ENCODE measurements around the gene TPTE.
A peak's percentile ranks its signal among the peaks of the same experiment; 100 is the strongest.
"Not testable (repeated sequence)": the region's sequence is repeated elsewhere in the genome, so short reads cannot be mapped to it uniquely, and the experiment has no call there.

The TPTE gene

DNA sequence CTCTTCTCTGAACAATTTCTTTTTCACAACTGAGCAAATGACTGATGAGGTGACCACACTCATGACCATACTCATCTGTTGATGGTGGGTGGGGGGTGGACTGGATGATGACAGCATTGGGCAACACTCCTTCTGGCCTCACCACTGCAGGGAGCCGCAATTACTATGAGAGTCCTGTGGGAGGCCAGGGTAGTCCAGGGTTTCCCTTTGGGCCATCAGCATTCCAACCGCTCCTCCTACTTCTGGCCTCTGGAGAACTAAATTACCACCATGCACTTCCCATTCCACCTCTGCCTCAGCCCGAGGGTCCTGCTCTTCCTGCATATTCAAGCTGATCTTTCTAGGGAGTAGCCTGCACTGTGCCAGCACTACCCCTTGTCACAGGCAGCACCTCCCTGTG, 94.7 kb downstream of the TPTE start:
- DNase-seq: peak in 2 of 10 donors; percentile 53 to 72
- intact Hi-C loops (cut with DNase I): not testable (repeated sequence)

DNA sequence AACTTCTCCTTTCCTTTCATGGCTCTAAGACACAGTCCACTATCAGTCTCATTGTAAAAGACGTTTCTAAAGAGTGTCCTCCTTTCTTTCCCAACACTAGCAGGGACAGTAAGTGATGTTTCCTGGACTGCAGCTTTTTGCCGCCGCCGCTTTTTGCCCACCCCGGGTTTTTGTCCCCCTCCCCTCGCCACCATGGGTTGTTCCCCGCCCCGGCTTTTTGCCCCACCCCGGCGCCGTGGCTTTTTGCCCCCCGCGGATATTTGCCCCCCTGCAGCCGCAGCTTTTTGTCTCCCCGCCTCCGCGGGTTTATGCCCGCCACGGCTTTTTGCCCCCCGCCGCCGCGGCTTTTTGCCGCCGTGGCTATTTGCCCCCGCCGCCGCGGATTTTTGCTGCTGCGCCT, 95.2 kb downstream of the TPTE start:
- DNase-seq: peak in 1 of 10 donors; percentile 66
- intact Hi-C loops (cut with DNase I): no loop called here

DNA sequence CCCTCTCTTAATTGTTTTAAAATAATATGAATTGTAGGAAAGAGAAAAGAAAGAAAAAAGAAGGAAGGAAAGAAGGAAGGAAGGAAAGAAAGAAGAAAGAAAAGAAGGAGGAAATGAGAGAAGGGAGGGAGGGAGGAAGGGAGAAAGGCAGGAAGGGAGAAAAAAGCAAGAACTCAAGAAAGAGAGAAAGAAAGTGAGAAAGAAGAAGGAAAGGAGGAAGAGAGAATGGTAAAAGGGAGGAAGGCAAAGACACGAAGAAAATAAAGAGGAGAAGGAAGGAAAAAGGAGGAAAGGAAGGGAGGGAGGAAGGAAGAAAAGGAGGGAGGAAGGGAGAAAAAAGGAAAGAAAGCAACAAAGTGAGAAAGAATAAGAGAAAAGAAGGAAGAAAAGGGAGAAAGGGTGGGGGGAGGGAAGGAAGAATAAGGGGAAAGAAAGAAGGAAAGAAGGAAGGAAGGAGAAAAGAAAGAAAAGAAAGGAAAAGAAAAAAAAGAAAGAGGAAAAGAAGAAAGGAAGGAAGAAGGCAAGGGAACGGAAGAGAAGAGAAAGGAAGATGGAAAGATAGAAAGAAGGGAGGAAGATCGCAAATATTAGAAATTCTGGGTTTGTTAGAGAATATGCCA, 95.9 kb downstream of the TPTE start:
- DNase-seq; intact Hi-C loops (cut with DNase I): not testable (repeated sequence)

DNA sequence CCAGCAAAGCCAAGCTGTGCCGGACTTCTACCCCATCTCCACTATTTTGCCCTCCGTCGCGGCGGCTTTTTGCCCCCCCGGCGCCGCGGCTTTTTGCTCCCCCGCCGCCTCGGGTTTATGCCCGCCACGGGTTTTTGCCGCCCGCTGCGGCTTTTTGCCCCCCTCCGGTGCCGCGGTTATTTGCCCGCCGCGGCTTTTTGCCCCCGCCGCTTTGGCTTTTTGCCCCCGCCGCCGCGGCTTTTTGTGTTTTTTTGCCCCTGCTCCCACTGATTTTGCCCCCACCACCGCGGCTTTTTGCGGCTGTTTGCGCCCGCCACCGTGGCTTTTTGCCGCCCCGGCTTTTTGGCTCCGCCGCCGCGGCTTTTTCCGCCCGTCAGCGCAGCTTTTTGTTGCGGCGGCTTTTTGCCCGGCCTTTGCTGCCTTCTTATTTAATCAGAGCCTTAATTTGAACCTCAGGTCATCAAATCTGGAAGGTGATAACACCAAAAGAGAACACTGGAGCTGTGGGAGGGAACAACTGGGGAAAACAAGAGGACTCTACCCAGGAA, 106.0 kb downstream of the TPTE start:
- DNase-seq: peak in 1 of 10 donors; percentile 88
- intact Hi-C loops (cut with DNase I): no loop called here

DNA sequence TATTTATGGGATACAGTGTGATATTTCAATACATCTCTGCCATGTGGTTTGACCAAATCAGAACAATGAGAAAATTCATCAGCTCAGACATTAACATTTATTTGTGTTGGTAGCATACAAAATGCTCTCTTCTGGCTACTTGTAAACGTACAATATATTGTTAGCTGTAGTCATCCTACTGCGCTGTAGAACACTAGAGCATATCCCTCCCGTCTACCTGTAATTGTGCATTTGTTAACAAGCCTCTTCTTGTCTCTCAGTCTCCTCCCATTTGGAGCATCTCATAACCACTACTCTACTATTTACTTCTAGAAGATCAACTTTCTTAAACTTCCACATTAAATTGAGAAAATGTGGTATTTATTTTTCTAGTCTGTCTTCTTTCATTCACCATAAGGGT, 107.9 kb downstream of the TPTE start:
- intact Hi-C loops (cut with DNase I); DNase-seq: not testable (repeated sequence)

DNA sequence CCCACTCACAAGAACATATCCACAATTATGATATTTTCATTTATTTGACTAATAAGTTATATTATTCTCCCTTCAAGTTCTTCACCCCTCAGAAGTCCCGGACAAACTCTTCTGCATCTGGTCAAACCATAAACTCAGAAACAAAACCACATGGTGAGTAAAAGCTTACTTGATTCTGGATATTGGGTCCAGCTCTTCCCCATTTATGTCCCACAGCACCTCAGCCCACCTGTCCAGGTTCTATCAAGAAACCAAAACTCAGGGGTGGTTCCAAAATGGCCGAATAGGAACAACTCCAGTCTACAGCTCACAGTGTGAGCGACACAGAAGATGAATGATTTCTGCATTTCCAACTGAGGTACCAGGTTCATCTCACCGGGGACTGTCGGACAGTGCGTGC, 109.4 kb downstream of the TPTE start:
- intact Hi-C loops (cut with DNase I): not testable (repeated sequence)

DNA sequence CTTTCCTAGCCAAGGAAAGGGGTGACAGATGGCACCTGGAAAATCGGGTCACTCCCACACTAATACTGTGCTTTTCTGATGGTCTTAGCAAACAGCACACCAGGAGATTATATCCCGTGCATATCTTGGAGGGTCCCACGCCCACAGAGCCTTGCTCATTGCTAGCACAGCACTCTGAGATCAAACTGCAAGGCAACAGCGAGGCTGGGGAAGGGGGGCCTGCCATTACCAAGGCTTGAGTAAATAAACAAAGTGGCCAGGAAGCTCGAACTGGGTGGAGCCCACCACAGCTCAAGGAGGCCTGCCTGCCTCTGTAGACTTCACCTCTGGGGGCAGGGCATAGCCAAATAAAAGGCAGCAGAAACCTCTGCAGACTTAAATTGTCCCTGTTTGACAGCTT, 109.9 kb downstream of the TPTE start:
- intact Hi-C loops (cut with DNase I): not testable (repeated sequence)
- peak in 1 of 10 donors; percentile 79 for DNase-seq

More for the DNA sequence above, 109.4 kb downstream of the TPTE start:
- not testable (repeated sequence) for DNase-seq

DNA sequence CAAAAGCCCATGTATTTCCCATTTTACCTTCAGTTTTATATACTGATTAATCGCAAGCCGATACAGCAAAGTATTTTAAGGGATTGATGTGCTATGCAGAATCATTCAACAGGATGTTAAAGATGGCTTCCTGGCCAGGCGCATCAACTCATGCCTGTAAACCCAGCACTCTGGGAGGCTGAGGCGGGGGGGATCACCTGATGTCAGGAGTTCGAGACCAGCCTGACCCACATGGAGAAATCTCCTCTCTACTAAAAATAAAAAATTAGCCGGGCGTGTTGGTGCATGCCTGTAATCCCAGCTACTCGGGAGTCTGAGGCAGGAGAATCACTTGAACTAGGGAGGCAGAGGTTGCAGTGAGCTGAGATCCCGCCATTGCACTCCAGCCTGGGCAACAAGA, 116.8 kb downstream of the TPTE start:
- peak in 1 of 10 donors; percentile 72 for DNase-seq
- intact Hi-C loops (cut with DNase I): not testable (repeated sequence)

DNA sequence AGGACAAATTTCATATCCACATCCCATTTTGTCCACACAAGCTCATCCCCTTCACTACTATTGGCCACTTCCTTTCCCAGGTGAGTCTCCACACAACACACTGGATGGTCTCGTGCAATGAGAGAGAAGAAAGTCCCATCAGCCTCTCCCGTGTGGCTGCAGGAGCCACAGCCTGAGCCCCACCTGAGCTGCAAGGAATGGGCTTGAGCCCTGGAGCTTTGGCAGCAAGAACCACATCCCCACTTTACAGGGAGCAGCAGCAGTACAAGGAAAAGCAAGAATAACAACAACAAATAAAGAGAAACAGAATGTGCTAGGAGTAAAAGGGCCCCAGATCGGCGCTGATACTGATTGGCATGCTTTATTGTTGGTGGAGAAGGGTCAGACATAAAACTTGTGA, 117.7 kb downstream of the TPTE start:
- peak in 1 of 10 donors; percentile 57 for DNase-seq
- intact Hi-C loops (cut with DNase I): no loop called here

DNA sequence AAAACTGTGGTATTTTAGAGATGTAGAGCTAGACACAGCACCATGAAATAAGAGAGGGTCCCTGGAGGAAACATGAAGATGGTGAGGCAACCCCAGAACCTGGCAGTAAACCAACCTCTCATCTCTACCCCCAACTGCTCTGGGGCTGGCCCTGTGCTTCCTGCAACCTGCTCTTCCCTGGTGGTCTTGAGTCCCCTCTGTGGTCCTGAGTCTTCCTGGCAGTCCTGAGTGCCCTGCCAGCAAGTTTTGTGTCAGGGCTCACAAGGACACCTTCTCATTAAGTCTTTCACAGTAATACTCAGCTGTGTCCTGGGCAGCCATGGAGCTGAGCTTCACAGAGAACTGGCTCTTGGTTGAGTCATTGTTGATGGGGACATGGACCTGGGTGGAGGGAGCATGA, 118.4 kb downstream of the TPTE start:
- DNase-seq: peak in 1 of 10 donors; percentile 76
- intact Hi-C loops (cut with DNase I): loop anchor here (10.0 kb wide), 1 partner anchor 55 kb away; no protein-coding TSS in a partner anchor

DNA sequence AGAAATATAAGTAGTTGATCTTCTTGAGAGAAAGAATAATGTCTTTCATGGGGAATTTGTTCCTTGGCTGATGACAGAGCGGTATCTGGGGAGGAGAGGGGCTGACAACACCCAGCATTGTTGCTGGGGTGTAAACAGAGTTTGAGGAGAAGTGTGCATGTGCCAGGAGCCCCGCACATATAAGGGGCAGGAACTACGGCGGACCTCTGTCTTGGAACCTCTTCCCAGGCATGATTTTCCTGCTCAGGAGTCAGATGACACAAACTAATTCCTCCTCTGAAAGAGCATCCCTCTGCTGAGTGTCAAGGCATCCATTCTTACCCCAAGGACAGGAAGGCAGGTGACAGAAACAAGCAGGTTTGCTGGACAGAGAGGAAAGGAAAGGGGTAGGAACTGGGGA, 119.1 kb downstream of the TPTE start:
- intact Hi-C loops (cut with DNase I): loop anchor here (10.0 kb wide), 1 partner anchor 54 kb away; no protein-coding TSS in a partner anchor
- DNase-seq: peak in 1 of 10 donors; percentile 57

DNA sequence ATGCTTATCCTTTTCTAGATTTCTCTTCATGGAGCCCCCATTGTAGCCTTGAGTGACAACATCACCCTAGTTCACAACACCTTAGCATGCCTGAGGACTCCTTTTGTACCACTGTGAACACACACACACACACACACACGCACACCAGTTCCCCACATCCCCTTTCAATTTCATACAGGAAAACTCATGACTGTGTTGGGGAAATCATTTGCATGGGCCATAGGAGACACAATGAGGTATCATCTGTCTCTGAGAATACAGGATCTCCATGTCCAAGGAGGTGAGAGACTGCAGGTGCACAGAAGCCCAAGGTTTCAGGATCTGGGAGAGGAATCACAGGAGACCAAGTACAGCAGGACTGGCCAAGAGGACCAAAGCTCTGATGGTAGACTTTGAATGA, 119.7 kb downstream of the TPTE start:
- intact Hi-C loops (cut with DNase I): loop anchor here (10.0 kb wide), 1 partner anchor 54 kb away; no protein-coding TSS in a partner anchor
- no peak for DNase-seq

DNA sequence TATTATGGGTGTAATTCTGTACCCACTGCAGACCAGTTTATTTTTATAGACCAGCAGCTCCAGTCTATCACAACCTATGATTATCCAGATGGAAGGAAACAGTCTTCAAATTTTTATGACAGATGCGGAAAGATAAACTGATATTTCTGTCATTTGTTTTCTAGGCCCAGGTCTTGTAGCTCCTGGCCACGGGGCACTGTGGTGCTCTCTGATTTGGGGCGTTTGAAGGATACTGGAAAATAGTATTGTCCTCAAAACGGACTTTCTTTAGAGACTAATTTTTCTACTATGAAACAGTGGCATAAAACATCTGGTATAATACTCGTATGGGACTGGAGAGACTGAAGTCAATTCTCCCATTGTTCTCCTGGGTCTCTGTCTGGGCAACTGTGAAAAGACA, 124.3 kb downstream of the TPTE start:
- intact Hi-C loops (cut with DNase I): loop anchor here (10.0 kb wide), 1 partner anchor 49 kb away; no protein-coding TSS in a partner anchor
- not testable (repeated sequence) for DNase-seq

DNA sequence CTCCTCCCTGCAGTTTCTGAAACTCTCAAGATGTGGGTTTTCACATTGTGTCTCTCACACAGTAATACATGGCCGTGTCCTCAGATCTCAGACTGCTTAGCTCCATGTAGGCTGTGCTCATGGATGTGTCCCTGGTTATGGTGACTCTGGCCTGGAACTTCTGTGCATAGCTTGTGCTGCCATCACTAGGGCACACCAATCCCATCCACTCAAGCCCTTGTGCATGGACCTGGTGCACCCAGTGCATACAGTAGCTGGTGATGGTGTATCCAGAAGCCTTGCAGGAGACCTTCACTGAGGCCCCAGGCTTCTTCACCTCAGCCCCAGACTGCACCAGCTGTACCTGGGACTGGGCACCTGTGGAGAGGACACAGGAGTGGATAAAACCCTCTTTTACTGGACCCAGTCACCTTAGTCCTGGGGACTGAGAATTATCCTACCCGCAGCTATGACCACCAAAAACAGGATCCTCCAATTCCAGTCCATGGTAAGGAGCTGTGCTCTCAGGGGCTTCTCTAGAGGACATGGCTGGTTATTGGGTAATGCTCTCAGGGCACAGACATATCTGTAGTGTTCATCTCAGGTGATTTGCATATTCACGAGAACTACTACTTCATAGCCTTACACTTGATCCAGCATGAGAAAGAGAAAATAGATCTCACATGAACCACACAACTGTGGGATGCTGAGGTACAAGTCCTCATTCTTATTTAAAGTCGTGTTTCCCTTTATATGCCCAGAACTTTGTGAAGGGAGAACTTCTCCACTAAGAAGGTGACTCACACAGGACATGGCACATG, 128.2 kb downstream of the TPTE start:
- intact Hi-C loops (cut with DNase I): loop anchor here (10.0 kb wide), 1 partner anchor 45 kb away; no protein-coding TSS in a partner anchor
- DNase-seq: not testable (repeated sequence)

DNA sequence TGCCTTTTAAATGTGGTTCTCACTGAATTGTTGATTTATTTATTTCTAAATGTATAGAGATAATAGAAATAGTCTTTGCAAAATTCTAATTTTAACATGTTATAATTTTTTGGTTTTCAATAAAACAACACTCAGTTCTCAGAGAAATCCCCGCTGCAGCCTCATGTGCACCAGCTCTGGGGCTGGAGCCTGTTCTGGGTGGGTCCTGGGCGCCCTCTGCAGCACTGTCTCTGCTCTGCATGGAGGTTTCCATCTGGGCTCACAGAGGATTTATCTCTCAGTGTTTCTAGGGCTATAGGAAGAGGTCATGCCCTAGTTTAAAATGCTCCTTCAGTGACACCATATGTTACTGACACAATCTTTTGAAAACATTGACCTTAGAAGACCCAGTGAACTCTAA, 128.9 kb downstream of the TPTE start:
- intact Hi-C loops (cut with DNase I); DNase-seq: not testable (repeated sequence)

All from posterior cingulate gyrus (tissue), 11 donors.